NCI-H748 (cell line): ENCODE measurements around the gene SPRR2F.
"Not testable (repeated sequence)": the region's sequence is repeated elsewhere in the genome, so short reads cannot be mapped to it uniquely, and the experiment has no call there.

Experiments
- DNase-seq: peaks from one replicate; lab custom pipeline; 2025; ENCODE audit not compliant: unreplicated experiment; lab: John Stamatoyannopoulos, UW

Gene SPRR2F, protein sequence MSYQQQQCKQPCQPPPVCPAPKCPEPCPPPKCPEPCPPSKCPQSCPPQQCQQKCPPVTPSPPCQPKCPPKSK

GRCh38 chr1:153113416-153113815, at the start of gene SPRR2F:
Gene SPRR2F (minus strand): TSS chr1:153113516. CDS start chr1:153112733, 783 bp downstream.
- no peak for DNase-seq

DNA sequence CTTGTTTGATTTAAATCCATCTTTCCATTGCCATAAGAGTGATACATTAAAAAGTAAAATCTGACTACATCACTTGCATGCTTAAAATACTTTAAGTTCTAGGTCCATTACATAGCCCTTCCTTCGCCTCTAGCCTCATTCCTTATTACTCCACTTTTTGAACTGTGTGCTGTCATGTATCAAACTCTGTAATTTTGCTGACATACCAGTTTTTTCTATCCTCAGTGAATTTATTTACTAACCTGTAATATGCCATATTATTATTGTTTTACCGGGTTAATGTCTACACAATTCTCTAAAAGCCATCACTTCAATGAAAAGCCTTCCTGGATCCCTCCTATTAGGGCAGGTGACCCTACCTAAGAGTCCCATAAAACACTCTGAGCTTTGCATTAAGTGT, 42.2 kb upstream of the SPRR2F start:
- no peak for DNase-seq

GRCh38 chr1:153152481-153152880, 39.2 kb upstream of the SPRR2F start:
- DNase-seq = no peak

DNA sequence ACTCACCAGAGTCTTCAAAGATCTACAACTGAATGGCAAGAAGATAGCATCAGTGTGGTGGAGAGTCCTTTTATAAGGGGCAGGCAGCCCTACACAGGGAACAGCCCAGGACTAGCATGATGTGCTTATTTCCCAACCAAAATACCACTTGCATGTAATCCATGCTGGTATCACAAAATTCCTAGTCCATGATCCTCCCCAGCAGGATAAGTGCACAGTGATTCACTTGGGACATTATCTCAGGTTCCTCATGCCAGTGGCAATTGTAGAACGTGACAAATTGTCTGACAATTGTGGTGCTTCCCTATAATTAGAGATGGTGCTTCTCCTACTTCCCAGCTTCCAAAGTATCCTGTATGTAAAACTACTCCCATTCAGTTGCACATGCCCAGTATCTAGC, 37.5 kb upstream of the SPRR2F start, which contains the start of gene SPRR2G:
Gene SPRR2G (minus strand): TSS at position 45 of the 400 bp plus-strand sequence. CDS start 780 bp downstream, outside the sequence.
- DNase-seq = no peak

DNA sequence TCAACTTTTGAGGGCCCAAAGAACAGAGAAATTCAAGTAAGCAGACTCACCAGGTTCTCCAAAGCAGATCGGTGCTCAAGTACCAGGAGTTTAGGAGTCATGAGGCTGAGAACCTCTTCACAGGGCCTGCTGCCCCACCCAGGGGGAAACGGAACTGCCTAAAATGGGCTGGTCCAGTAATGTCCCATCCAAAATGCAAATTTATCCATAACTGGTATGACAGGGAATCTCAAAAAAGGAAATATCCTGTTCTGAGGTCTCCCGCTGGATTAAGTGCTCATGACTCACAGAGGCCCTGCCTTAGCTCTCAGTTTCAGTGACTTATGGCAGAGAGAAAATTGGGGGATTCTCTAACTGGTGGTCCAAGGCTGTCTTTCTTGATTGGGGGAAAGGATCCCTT, 28.1 kb upstream of the SPRR2F start:
- no peak for DNase-seq

- no peak for DNase-seq
Observed at GRCh38 chr1:153140484-153140883, 27.2 kb upstream of the SPRR2F start.

DNA sequence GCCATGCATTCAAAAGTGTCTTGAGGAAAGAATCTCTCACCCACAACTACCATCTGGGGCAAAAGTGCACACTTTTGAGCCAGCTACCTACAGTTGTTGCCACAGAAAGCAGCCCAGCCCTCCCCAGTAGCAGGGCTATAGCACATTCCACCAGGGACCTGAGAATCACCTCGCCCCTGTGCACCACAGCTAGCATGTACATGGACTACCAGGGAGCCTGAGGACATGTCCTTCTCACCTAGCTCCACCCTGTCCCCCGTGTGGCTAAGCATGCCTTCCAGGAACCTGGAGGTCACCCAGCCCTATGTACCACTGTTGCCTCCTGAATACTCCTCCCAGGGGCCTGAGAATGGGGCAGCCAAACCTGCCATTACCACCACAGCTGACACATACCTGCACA, 20.4 kb upstream of the SPRR2F start:
- no peak for DNase-seq

DNA sequence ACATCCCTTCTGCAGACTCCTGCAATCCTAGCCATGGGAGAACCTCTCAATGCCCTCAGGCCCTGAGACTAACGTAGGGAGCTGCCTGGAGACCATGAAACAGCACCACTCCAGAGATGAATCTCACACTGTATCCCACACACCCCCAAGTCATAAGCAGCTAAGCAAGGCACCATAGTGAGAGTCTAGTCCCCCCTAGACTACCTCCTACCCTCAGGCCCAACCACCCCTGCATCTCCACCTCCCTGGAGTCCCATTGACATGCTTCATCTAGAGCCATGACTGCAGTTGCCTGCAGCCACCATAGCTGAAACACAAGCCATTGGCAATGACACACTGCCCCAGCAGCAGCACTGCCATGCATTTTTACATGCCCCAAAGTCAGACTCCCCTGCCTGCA, 20.0 kb upstream of the SPRR2F start:
- DNase-seq = no peak

DNA sequence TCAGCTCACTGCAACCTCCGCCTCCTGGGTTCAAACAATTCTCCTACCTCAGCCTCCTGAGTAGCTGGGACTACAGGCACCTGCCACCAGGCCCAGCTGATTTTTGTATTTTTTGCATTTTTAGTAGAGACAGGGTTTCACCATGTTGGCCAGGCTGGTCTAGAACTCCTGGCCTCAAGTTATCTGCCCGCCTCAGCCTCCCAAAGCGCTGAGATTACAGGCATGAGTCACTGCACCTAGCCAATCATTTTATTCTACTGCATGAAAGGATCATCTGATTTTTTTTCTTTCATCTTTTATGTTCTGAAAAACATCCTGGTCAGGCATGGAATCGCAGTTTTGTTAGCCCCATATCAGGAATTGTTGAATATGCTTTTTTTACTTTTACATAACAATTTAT, 15.4 kb upstream of the SPRR2F start:
- not testable (repeated sequence) for DNase-seq

- no peak for DNase-seq
Observed at GRCh38 chr1:153127296-153127695, 14.0 kb upstream of the SPRR2F start.

DNA sequence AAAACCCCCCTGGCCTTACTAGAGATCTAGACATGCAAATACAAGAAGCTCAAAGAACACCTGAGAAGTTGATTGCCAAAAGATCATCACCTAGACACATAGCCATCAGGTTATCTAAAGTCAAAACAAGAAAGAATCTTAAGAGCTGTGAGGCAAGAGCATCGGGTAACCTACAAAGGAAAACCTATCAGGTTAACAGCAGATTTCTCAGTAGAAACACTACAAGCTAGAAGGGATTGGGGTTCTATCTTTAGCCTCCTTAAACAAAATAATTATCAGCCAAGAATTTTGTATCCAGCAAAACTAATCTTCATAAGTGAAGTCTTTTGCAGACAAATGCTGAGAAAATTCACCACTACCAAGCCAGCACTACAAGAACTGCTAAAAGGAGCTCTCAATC, 12.2 kb upstream of the SPRR2F start:
- DNase-seq = no peak

DNA sequence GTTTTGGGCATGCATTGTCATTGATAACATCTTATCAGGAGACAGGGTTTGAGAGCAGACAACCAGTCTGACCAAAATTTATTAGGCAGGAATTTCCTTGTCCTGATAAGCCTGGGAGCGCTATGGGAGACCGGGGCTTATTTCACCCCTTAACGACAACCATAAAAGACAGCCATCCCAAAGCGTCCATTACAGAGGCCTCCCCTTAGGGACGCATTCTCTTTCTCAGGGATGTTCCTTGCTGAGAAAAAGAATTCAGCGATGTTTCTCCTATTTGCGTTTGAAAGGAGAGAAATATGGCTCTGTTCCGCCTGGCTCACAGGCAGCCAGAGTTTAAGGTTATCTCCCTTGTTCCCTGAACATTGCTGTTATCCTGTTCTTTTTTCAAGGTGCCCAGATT, 10.5 kb upstream of the SPRR2F start:
- DNase-seq = not testable (repeated sequence)

- peak; percentile 98 for DNase-seq
Observed at GRCh38 chr1:153122831-153123421, 9.6 kb upstream of the SPRR2F start.

GRCh38 chr1:153120945-153121344, 7.6 kb upstream of the SPRR2F start:
- no peak for DNase-seq

GRCh38 chr1:153119491-153119971, 6.2 kb upstream of the SPRR2F start:
- DNase-seq = peak; percentile 11

DNA sequence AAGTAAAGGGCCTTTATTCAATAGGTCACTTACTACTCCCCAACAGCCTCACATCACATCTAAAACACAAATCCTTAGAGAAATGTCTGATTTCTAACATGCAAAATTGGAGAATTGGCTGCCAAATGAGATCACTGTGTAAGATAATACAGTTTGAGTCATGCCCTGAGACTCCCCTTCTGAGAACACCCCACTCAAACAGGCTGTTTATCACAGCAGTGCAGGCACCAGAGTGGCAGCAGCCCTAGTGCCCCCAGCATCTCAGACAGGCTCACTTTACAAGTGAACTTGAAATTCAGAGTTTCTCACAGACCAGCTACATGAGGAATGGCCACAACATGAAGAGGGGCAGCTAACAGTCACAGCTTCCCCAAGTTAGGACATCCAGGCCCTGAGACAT, 1.9 kb upstream of the SPRR2F start:
- DNase-seq = not testable (repeated sequence)

DNA sequence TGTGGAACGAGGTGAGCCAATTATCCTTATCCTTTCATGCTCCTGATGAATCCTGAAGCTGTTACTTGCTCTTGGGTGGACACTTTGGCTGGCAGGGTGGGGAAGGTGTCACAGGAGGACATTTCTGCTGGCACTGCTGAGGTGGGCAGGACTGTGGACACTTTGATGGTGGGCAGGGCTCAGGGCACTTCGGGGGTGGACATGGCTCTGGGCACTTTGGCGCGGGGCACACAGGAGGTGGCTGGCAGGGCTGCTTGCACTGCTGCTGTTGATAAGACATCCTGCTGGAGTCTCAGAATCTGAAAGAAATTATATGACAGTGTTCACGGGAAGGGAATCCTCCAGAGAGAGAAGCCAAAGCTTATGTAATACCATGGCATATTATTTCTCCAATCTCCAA, 862 bp downstream of the SPRR2F start:
- DNase-seq = not testable (repeated sequence)

DNA sequence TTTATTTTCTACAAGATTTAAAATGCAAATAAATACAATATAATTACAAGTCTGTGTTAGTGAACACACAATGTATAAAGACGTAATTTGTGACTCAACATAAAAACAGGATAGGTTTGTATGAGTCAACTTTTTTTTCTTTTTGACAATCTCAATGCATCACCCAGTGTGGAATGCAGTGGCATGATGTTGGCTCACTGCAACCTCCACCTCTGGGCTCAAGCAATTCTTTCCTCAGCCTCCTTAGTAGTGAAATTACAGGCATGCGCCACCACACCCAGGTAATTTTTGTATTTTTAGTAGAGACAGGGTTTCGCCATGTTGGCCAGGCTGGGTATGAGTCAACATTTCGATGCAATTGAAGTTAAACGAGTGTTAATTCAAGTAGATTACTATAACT, 13.1 kb downstream of the SPRR2F start:
- no peak for DNase-seq

DNA sequence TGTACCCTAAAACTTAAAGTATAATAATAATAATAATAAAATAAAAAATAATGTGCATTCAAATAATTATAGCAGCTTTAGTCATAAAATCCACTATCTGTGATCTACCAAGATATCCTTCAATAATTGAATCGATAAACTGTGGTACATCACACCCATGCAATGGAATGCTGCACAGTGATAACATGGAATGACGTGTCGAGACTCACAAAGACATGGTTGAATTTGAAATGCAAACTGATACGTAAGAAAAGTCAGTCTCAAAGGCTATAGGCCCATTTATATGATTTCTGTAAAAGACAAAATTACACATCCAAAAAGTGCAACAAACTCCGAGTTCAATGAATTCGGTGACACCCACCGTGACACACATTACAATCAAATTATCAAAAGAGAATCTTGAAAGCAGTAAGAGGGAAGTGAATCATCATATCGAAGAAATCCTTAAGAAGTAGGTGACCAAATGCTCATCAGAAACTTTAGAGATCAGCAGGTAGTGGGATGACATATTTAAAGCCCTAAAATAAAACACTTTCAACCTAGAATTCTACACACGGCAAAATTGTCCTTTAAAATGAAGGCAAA, 13.8 kb downstream of the SPRR2F start:
- DNase-seq = no peak

DNA sequence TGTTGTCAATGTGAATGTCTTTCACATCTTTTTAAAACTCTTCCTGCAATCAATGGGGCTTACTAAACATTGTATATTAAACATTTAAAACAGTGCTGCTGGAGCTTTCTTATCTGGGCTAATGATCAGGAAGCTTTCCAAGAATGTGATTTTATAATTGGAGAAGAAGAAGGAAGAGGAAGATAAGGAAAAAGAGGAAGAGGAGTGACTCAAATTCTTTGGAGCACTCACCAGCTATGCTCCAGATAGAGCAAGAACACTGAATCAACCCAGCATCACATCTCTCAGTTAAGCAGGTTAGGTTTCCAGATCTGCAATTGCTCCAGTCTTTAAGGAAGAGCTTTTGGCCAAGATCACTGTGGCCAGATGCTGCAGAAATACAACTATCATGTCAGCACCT, 17.6 kb downstream of the SPRR2F start:
- DNase-seq = no peak

DNA sequence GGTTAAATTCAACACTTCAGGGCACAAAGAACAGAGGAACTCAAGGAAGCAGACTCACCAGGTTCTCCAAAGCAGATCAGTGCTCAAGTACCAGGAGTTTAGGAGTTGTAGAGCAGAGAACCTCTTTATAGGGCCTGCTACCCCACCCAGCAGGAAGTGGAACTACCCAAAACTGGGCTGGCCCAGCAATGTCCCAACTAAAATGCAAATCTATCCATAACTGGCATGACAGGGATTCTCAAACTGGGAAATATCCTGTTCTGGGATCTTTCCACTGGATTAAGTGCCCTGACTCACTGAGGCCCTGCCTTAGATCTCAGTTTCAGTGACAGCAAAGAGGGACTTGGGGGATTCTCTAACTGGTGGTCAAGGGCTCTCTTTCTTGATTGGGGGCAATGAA, 18.9 kb downstream of the SPRR2F start, which contains the start of gene SPRR2E:
Gene SPRR2E (minus strand): TSS at position 101 of the 400 bp plus-strand sequence. CDS start 775 bp downstream, outside the sequence.
- DNase-seq = no peak

DNA sequence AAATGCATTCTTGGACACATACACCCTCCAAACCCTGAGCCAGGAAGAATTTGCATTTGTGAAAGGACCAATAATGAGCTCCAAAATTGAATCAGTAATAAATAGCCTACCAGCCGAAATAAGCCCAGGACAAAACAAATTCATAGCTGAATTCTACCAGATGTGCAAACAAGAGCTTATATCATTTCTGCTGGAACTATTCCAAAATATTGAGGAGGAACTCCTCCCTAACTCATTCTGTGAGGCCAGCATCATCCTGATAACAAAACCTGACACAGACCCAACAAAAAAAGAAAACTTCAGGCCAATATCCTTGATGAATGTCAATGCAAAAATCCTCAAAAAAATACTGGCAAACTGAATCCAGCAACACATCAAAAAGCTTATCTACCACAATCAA, 25.7 kb downstream of the SPRR2F start:
- no peak for DNase-seq

- DNase-seq = no peak
Observed at GRCh38 chr1:153081736-153082135, 31.6 kb downstream of the SPRR2F start.
